GM19025 (cell line): Measurements from ENCODE around the gene TFDP1.

Experiments used
- ATAC-seq: cut with Tn5 transposase; IDR thresholded peaks from one replicate; pipeline ENCODE4 v1.9.1; 2021; ENCODE audit warnings: mild to moderate bottlenecking, low read depth, moderate library complexity; ENCODE audit not compliant: unreplicated experiment

Gene TFDP1

GRCh38 chr13:113644800-113645199 lies 60.2 kb downstream of the TFDP1 start:
- ATAC-seq = no peak

GRCh38 chr13:113645329-113645728 lies 60.8 kb downstream of the TFDP1 start:
- ATAC-seq = no peak

GRCh38 chr13:113646376-113646775 lies 61.8 kb downstream of the TFDP1 start:
- no peak for ATAC-seq

- no peak for ATAC-seq
These were observed 62.4 kb downstream of the TFDP1 start for GRCh38 chr13:113646921-113647340.

- no peak for ATAC-seq
These were observed 63.0 kb downstream of the TFDP1 start for GRCh38 chr13:113647351-113648215.

- ATAC-seq = no peak
These were observed 63.7 kb downstream of the TFDP1 start for GRCh38 chr13:113648216-113648610.

- no peak for ATAC-seq
These were observed 64.7 kb downstream of the TFDP1 start for GRCh38 chr13:113649212-113649611.

- ATAC-seq = no peak
These were observed 65.7 kb downstream of the TFDP1 start for GRCh38 chr13:113650275-113650674.

GRCh38 chr13:113650731-113651148 lies 66.2 kb downstream of the TFDP1 start:
- ATAC-seq = no peak

GRCh38 chr13:113651511-113652403 lies 67.2 kb downstream of the TFDP1 start:
- ATAC-seq = no peak

- no peak for ATAC-seq
These were observed 68.1 kb downstream of the TFDP1 start for GRCh38 chr13:113652404-113653263.

GRCh38 chr13:113653264-113654174 lies 69.0 kb downstream of the TFDP1 start:
- no peak for ATAC-seq

GRCh38 chr13:113654175-113654560 lies 69.6 kb downstream of the TFDP1 start:
- no peak for ATAC-seq

GRCh38 chr13:113654591-113655345 lies 70.2 kb downstream of the TFDP1 start:
- ATAC-seq = no peak

- ATAC-seq = no peak
These were observed 70.9 kb downstream of the TFDP1 start for GRCh38 chr13:113655346-113656002.

GRCh38 chr13:113656003-113656588 lies 71.5 kb downstream of the TFDP1 start:
- no peak for ATAC-seq

- no peak for ATAC-seq
These were observed 72.5 kb downstream of the TFDP1 start for GRCh38 chr13:113656831-113657671.
